HepG2 (cell line): ENCODE measurements around the gene TACC3. TPM values are rescaled to one million over a fixed set of nuclear protein-coding genes. Genes with fewer than 3 reads are reported as not detected.

Experiments used
- CSRNP1 ChIP-seq: sonication (generic); formaldehyde crosslinking; IDR thresholded peaks from 2 replicates; pipeline ENCODE4 v1.8.1; 2023; ENCODE audit warnings: mild to moderate bottlenecking, missing genetic modification reagents
- EED ChIP-seq: sonication (generic); formaldehyde crosslinking; IDR thresholded peaks from 2 replicates; pipeline ENCODE4 v1.5.0; 2020; ENCODE audit warnings: mild to moderate bottlenecking, missing genetic modification reagents
- ELK4 ChIP-seq: sonication (generic); formaldehyde crosslinking; IDR thresholded peaks from 2 replicates; pipeline ENCODE4 v1.9.0; 2021; ENCODE audit warnings: missing genetic modification reagents, borderline replicate concordance
- FOXP4 ChIP-seq: sonication (generic); formaldehyde crosslinking; IDR thresholded peaks from 2 replicates; pipeline ENCODE4 v1.4.0; 2020; ENCODE audit warnings: missing genetic modification reagents
- HDAC1 ChIP-seq: sonication (generic); formaldehyde crosslinking; IDR thresholded peaks from 2 replicates; pipeline ENCODE4 v1.5.1; 2020; ENCODE audit warnings: mild to moderate bottlenecking, missing genetic modification reagents
- NFE2L1 ChIP-seq: sonication (generic); formaldehyde crosslinking; IDR thresholded peaks from 2 replicates; pipeline ENCODE4 v1.4.0; 2020; ENCODE audit warnings: missing genetic modification reagents, mild to moderate bottlenecking, borderline replicate concordance
- NFYC ChIP-seq: IDR thresholded peaks from 2 replicates; pipeline ENCODE4 v1.6.1; 2016; ENCODE audit warnings: missing genetic modification reagents, missing compliant biosample characterization
- NONO ChIP-seq, 2 experiments: fragments of 450-650 bp in 1 of 2; sonication (generic) in 1 of 2; formaldehyde crosslinking in 1 of 2; IDR thresholded peaks in 1 of 2; conservative IDR thresholded peaks in 1 of 2; 2 replicates each; pipeline versions ENCODE4 v1.6.1 to v1.8.0; 2017 to 2022; ENCODE audit warnings: mild to moderate bottlenecking in 1 of 2, missing genetic modification reagents in 1 of 2, moderate library complexity in 1 of 2
- RFXANK ChIP-seq: IDR thresholded peaks from 2 replicates; pipeline ENCODE4 v1.6.1; 2016
- SPEN ChIP-seq: sonication (generic); formaldehyde crosslinking; IDR thresholded peaks from 2 replicates; pipeline ENCODE4 v1.5.1; 2020; ENCODE audit warnings: low read depth, mild to moderate bottlenecking, missing genetic modification reagents
- USF2 ChIP-seq, 2 experiments: sonication (generic) in 1 of 2; formaldehyde crosslinking in 1 of 2; IDR thresholded peaks; 2 replicates each; pipeline versions ENCODE4 v1.5.1 to v1.6.1; 2011 to 2020; ENCODE audit warnings: borderline replicate concordance in 1 of 2, low read depth in 1 of 2, low read length in 1 of 2, mild to moderate bottlenecking in 1 of 2, missing genetic modification reagents in 1 of 2, moderate library complexity in 1 of 2
- ZNF136 ChIP-seq: sonication (generic); formaldehyde crosslinking; IDR thresholded peaks from 2 replicates; pipeline ENCODE4 v1.8.1; 2022; ENCODE audit warnings: low read depth, mild to moderate bottlenecking, moderate library complexity, missing genetic modification reagents
- ZNF225 ChIP-seq: sonication (generic); formaldehyde crosslinking; IDR thresholded peaks from 2 replicates; pipeline ENCODE4 v1.4.0; 2020; ENCODE audit warnings: mild to moderate bottlenecking, missing genetic modification reagents
- ZNF367 ChIP-seq: sonication (generic); formaldehyde crosslinking; IDR thresholded peaks from 2 replicates; pipeline ENCODE4 v1.4.0; 2020; ENCODE audit warnings: missing genetic modification reagents, borderline replicate concordance
- ZNF512 ChIP-seq: sonication (generic); formaldehyde crosslinking; IDR thresholded peaks from 2 replicates; pipeline ENCODE4 v1.4.0; 2020; ENCODE audit warnings: mild to moderate bottlenecking, missing genetic modification reagents
- ZNF770 ChIP-seq: sonication (generic); formaldehyde crosslinking; IDR thresholded peaks from 2 replicates; pipeline ENCODE4 v1.5.0; 2020; ENCODE audit warnings: mild to moderate bottlenecking, missing genetic modification reagents
- polyA plus RNA-seq, 8 experiments: library from polyadenylated mRNA; depleted of rRNA in 3 of 8; stranded (reverse) in 7 of 8; unstranded in 1 of 8; fragments of >200 nt; fragmentation: Illumina TruSeq in 4 of 8; extraction: Trizol in 4 of 8; gene quantifications; 2 replicates each; pipeline versions ENCODE4 v1.2.1 to v1.2.3, GENCODE V29; 2011 to 2016; ENCODE audit warnings: low read depth in 4 of 8, missing spikeins in 1 of 8, mixed read lengths in 1 of 8; ENCODE audit not compliant: insufficient read depth in 1 of 8
- total RNA-seq, 5 experiments: library from RNA; depleted of rRNA; stranded (reverse); fragments of >200 nt; fragmentation: Illumina TruSeq; extraction: Trizol; gene quantifications; 2 replicates each; pipeline ENCODE4 v1.2.3, GENCODE V29; 2016; ENCODE audit warnings: low read depth in 1 of 5

Gene TACC3
- total and polyA plus RNA-seq, 2 of the 13 experiments (the other 11 are each of a cell fraction or from before 2014, with no cell fraction given) = 20.3 to 21.2 TPM

- TF ChIP-seq ZNF770 = no peak
- TF ChIP-seq ELK4 = no peak
- TF ChIP-seq NONO (IDR thresholded peaks at IDR 0.05) = no peak
- no peak for TF ChIP-seq NONO (CRISPR knock-in tag; conservative IDR thresholded peaks at IDR 0.05)
- 0 out of 2 replicates have a peak, but pooled peaks have one; percentile 79 for TF ChIP-seq EED (CRISPR knock-in tag)
- no peak for TF ChIP-seq CSRNP1 (CRISPR knock-in tag)
- no peak for TF ChIP-seq NFYC (CRISPR knock-in tag)
- no peak for TF ChIP-seq RFXANK (CRISPR knock-in tag)
- no peak for TF ChIP-seq ZNF512 (CRISPR knock-in tag)
- TF ChIP-seq ZNF136 (CRISPR knock-in tag) = no peak
- peak; percentile 98 for TF ChIP-seq SPEN (CRISPR knock-in tag)
- TF ChIP-seq FOXP4 = peak; percentile 45; the same call in 1 of the 2 replicates
- TF ChIP-seq ZNF225 = 0 out of 2 replicates have a peak, but pooled peaks have one; percentile 5
- TF ChIP-seq HDAC1 (CRISPR knock-in tag) = peak; percentile 38; the same call in 1 of the 2 replicates
- TF ChIP-seq USF2 (IDR thresholded peaks at IDR 0.05; ENCODE audit: low read depth, low read length) = no peak
- TF ChIP-seq USF2 (CRISPR knock-in tag; IDR thresholded peaks at IDR 0.05; ENCODE audit: borderline replicate concordance) = peak; percentile 64; the same call in 1 of the 2 replicates
- no peak for TF ChIP-seq NFE2L1
- 0 out of 2 replicates have a peak, but pooled peaks have one; percentile 32 for TF ChIP-seq ZNF367
Measured at GRCh38 chr4:1784789-1785591, 63.7 kb downstream of the TACC3 start (continued).
